Measurements from ENCODE around the gene RGS7.

DNA sequence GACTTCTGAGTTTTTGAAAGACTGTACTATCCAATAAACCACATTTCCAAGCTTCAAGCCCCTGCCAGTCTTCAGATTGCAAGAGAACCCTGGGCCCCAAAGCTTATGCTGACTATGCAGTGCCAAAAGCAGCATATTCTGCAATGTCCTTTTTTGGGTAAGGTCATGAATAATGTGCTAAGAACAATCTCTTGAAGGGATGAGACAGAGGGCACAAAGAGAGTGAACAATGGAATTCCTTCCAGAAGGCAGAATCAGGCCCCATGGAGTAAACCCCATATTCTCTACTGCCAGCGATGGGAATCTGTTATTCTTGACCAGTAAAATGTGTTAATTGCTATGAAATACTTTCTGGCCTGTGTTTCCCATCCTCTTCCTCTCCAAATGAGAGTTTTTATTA lies 190.4 kb downstream of the RGS7 start:
- TF ChIP-seq POLR2A (IDR thresholded peaks at IDR 0.05) = no peak
- TF ChIP-seq, protein P1, sequence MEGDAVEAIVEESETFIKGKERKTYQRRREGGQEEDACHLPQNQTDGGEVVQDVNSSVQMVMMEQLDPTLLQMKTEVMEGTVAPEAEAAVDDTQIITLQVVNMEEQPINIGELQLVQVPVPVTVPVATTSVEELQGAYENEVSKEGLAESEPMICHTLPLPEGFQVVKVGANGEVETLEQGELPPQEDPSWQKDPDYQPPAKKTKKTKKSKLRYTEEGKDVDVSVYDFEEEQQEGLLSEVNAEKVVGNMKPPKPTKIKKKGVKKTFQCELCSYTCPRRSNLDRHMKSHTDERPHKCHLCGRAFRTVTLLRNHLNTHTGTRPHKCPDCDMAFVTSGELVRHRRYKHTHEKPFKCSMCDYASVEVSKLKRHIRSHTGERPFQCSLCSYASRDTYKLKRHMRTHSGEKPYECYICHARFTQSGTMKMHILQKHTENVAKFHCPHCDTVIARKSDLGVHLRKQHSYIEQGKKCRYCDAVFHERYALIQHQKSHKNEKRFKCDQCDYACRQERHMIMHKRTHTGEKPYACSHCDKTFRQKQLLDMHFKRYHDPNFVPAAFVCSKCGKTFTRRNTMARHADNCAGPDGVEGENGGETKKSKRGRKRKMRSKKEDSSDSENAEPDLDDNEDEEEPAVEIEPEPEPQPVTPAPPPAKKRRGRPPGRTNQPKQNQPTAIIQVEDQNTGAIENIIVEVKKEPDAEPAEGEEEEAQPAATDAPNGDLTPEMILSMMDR (IDR thresholded peaks at IDR 0.05) = no peak

All from thyroid gland (tissue), 4 donors.